NCI-H345 (cell line): ENCODE results near the gene ALDH3B2.
"Not testable (repeated sequence)": the region's sequence is repeated elsewhere in the genome, so short reads cannot be mapped to it uniquely, and the experiment has no call there.

ENCODE experiments used
- DNase-seq: peaks from one replicate; lab custom pipeline; 2025; lab: John Stamatoyannopoulos, UW

ALDH3B2 gene, protein sequence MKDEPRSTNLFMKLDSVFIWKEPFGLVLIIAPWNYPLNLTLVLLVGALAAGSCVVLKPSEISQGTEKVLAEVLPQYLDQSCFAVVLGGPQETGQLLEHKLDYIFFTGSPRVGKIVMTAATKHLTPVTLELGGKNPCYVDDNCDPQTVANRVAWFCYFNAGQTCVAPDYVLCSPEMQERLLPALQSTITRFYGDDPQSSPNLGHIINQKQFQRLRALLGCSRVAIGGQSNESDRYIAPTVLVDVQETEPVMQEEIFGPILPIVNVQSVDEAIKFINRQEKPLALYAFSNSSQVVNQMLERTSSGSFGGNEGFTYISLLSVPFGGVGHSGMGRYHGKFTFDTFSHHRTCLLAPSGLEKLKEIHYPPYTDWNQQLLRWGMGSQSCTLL

GRCh38 chr11:67674442-67674871 is at the start of gene ALDH3B2:
Gene ALDH3B2 (minus strand): TSS chr11:67674623. CDS start chr11:67666935, 7,688 bp downstream.
- peak; percentile 11 for DNase-seq

GRCh38 chr11:67723036-67723435 is 48.6 kb upstream of the ALDH3B2 start:
- not testable (repeated sequence) for DNase-seq

DNA sequence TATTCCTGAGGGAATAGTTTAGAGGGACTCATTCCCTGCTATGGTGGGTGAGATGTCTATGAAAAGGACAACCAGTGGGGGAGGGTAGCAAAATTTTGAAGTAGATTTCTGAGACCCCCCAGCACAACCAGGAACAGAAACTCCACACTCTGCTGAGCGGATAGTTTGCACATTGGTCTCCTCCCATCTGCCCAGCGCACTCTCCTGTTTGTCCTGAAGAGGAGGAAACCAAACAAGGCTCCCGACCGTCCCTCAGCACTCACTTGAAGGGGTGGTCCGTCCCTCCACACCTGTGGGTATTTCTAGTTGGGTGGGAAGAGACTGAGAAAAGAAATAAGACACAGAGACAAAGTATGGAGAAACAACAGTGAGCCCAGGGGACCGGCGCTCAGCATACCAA is 41.8 kb upstream of the ALDH3B2 start:
- not testable (repeated sequence) for DNase-seq

DNA sequence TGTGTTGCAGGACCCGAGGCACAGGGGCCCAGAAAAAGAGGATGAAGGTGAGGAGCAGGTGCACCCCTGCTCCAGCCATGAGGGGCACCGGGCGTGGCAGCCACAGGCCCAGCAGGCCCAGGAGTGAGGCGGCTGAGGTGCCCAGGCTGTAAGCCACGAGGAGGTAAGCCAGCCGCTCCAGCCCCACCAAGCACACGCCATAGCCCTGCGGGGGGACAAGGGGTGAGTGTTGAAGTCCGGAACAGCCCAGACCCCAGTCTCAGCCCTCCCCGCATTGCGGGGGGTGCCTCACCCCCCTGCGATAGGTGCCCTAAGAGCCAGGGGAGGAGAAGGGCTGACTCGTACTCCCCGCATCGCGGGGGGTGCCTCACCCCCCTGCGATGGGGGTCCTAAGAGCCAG is 41.4 kb upstream of the ALDH3B2 start:
- not testable (repeated sequence) for DNase-seq

DNA sequence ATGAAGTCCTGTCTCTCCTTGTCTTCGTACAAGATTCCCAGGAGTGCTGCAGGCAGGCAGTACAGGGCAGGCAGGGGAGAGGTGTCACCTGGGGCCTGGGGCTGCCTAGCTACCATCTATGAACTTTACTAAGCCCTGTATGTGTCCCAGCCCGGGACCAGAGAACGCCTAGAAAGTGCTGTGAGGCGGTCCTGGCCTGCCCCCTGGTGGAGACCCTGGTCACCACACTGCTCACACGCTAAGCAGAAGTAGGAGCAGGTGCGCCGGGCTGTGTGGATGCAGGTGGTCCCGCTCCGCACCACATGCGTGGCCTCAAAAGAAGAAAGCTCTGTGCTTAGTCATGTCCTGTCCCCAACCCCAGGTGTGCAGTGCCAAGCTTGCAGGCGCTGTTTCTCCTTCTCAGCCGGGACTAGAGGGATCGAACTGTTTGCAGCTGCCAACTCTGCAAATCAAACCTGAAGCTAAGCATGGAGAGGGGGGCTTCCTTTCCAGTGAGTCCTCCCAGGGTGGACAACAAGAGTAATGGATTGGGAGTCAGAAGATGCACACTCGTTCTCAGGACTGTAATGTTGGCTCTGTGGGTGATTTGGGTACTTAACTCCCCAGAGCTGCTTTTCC is 39.6 kb upstream of the ALDH3B2 start:
- not testable (repeated sequence) for DNase-seq

- not testable (repeated sequence) for DNase-seq
Measured at GRCh38 chr11:67711676-67712075, 37.3 kb upstream of the ALDH3B2 start.

DNA sequence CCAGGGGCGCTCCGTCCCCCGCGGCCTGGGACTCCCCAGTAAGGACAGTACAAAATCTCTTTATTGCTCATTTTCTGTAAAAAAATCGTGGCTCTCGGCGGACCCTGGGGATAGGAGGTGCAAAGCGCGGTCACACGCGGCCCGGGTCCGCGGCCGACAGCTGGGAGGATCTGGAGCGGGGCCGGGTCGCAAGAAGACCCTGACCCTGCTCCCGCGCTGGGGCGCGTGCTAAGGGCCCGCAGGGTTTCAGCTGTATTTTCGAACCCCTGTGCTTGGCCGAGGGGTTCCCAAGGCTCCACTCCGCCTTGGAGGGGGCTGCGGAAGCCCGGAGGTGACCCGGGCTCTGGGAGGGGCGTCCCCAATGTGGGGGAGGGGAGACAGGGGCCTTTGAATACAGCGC is 36.8 kb upstream of the ALDH3B2 start:
- not testable (repeated sequence) for DNase-seq

DNA sequence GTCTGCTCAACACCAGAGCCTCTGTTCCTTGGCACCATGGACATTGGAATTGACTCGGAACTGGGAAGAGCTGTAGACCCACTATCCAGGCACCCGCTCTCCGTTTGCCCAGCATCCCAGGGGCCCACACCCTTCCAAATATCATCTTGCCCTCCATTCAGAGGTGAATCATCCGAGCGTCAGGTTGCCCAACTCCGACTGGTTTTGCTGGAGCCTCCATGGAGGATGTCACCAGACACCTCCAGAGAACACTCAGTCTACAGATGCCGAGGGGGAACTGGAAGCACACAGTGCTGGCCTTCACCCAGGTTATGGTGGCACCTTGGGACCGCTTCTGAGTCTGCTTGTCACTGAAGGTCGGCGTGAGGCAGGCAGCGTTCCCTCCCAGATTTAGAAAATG is 35.4 kb upstream of the ALDH3B2 start:
- DNase-seq = not testable (repeated sequence)

DNA sequence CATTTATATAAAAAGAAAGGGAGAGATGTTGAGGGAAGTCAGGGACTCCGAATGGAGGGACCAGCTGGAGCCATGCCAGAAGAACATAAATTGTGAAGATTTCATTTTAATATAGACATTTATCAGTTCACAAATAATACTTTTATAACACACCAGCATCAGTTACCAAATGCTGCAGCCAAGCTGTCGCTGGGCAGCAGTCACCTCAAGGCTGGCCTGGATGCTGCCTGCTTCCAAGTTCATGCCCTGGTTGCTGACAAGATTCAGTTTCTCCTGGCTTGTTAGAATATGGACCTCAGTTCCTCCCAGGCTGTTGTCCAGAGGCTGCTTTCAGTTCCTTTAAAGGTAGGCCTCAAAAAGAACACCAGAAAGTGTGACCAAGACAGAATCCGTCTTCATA is 30.8 kb upstream of the ALDH3B2 start:
- no peak for DNase-seq

GRCh38 chr11:67704524-67704923 is 30.1 kb upstream of the ALDH3B2 start:
- no peak for DNase-seq

- not testable (repeated sequence) for DNase-seq
Measured at GRCh38 chr11:67703709-67704108, 29.3 kb upstream of the ALDH3B2 start.

DNA sequence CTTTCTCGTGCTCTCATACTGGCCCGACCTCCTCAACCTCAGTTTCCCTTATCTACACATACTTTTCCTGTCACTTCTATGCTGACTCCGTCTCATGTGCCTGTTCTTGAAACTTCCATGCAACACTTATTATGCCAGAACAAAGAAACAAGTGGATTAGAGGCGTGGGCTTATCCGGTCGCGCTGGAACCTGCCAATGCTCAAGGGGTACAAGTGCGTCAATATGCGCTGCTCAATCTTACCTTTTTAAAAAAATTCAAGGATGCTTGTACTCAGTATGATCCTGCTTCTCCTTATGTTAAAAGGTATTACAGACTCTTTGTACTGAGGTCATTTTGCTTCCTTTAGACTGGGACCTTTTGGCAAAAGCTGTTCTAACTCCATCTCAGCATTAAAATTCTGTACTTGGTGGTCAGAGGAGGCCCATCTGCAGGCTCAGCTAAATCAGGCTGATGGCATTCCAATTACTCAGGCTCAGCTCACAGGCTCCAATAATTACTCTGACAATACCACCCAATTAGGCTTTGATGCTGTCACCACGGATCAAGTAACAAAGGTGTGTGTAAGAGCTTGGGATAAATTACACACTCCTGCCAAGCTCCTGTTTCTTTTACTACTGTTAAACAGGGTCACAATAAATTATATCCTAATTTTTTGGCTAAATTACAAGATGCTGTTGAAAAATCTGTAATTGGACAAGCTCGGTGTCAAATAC is 26.3 kb upstream of the ALDH3B2 start:
- no peak for DNase-seq

GRCh38 chr11:67700141-67700540 is 25.7 kb upstream of the ALDH3B2 start:
- no peak for DNase-seq

GRCh38 chr11:67699521-67699920 is 25.1 kb upstream of the ALDH3B2 start:
- DNase-seq = no peak

GRCh38 chr11:67698247-67698646 is 23.8 kb upstream of the ALDH3B2 start:
- DNase-seq = no peak

- no peak for DNase-seq
Measured at GRCh38 chr11:67697846-67698245, 23.4 kb upstream of the ALDH3B2 start.

- DNase-seq = no peak
Measured at GRCh38 chr11:67696998-67697397, 22.6 kb upstream of the ALDH3B2 start.

- DNase-seq = no peak
Measured at GRCh38 chr11:67695606-67696005, 21.2 kb upstream of the ALDH3B2 start.

- no peak for DNase-seq
Measured at GRCh38 chr11:67694875-67695555, 20.6 kb upstream of the ALDH3B2 start.

GRCh38 chr11:67691149-67691548 is 16.7 kb upstream of the ALDH3B2 start:
- DNase-seq = no peak

- DNase-seq = no peak
Measured at GRCh38 chr11:67689178-67689577, 14.8 kb upstream of the ALDH3B2 start.

- no peak for DNase-seq
Measured at GRCh38 chr11:67687986-67688385, 13.6 kb upstream of the ALDH3B2 start.
